ENCODE measurements around the gene FGD2.

The FGD2 gene, protein sequence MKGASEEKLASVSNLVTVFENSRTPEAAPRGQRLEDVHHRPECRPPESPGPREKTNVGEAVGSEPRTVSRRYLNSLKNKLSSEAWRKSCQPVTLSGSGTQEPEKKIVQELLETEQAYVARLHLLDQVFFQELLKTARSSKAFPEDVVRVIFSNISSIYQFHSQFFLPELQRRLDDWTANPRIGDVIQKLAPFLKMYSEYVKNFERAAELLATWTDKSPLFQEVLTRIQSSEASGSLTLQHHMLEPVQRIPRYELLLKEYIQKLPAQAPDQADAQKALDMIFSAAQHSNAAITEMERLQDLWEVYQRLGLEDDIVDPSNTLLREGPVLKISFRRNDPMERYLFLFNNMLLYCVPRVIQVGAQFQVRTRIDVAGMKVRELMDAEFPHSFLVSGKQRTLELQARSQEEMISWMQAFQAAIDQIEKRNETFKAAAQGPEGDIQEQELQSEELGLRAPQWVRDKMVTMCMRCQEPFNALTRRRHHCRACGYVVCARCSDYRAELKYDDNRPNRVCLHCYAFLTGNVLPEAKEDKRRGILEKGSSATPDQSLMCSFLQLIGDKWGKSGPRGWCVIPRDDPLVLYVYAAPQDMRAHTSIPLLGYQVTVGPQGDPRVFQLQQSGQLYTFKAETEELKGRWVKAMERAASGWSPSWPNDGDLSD

DNA sequence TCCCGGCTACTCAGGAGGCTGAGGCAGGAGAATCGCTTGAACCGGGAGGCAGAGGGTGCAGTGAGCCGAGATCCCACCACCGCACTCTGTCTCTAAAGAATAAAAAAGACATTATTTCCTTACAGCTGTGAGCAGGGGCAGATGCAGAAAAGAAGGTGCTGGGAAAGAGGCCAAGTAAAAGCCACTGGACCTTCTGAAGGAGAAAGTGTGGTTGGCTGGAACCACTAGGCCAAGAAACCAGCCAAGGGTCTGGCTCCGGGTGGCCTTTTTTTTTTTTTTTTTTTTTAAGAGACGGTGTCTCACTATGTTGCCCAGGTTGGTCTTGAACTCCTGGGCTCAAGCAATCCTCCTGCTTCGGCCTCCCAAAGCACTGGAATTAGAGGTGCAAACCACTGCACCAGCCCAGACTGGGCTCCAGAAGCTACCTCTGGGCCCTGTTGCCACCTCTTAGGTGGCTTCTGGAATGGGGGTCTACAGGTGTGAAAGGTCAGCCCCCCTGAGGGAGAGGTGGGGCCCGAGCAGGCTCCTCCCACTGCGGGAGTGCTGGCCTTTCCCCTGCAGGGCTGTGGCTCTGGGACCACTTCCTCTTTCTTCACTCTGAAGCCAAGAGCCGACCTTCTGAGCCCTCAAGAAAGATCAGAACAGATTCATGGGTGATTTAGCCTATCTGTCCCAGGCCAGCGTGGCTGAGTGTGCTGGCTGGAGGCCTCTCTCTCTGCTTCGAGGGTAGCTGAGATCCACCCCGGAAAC lies at the start of gene FGD2:
Gene FGD2, plus strand, starts transcription at position 595 of the 750 bp plus-strand sequence. CDS start 163 bp downstream, outside the sequence.
- DNase-seq (ENCODE audit: low read depth in 2 of 2): no peak

- DNase-seq (ENCODE audit: low read depth in 2 of 2): no peak
Observed at GRCh38 chr6:36955671-36956445, 49.6 kb upstream of the FGD2 start.

DNA sequence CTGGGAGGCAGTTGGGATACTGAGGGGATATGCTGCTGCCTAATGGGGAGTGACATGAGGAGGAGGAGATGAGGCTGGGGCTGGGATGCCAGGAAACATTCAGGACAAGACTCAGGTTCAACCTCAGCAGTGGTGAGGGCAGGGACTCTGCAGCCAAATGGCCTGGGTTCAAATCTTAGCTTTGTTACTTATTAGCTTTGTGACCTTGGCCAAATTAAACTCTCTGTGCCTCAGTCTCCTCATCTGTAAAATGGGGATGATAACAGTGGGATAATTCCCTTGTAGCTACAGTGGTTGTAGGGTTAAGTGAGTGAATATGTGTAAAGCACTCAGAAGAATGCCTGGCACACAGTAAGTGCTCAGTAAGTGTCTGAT lies 49.0 kb upstream of the FGD2 start:
- DNase-seq (ENCODE audit: low read depth in 2 of 2): no peak

GRCh38 chr6:36957773-36958271 lies 47.6 kb upstream of the FGD2 start:
- no peak for DNase-seq (ENCODE audit: low read depth in 2 of 2)

DNA sequence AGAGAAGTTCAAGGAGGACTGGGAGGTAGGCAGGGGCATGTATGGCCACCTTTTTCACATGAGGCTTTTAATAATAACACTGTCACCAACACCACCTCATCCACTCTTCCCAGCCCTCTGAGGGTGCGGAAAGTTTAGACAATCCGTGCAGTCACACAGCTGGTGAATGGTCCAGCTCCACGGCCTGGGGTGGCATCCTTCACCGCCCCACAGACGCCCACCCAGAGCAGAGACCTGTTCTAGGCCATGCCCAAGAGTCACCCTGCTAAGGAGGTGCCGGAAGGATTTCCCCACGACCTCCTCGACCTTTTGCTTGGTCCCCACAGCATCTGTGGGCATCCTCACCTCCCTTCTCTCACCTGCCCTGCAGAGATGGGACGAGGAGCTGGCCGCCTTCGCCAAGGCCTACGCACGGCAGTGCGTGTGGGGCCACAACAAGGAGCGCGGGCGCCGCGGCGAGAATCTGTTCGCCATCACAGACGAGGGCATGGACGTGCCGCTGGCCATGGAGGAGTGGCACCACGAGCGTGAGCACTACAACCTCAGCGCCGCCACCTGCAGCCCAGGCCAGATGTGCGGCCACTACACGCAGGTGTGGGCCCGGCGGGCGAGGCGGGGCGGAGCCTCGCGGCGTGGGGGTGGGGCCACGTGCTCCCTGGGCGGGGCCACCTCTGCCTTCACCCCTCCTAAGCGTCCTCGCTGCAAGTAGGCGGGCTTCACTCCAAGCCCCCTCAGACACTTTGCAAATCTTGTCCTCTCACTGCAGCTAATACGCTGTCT lies 46.5 kb upstream of the FGD2 start:
- DNase-seq (ENCODE audit: low read depth in 2 of 2): no peak

- DNase-seq (ENCODE audit: low read depth in 2 of 2): no peak
Observed at GRCh38 chr6:36959555-36960250, 45.8 kb upstream of the FGD2 start.

DNA sequence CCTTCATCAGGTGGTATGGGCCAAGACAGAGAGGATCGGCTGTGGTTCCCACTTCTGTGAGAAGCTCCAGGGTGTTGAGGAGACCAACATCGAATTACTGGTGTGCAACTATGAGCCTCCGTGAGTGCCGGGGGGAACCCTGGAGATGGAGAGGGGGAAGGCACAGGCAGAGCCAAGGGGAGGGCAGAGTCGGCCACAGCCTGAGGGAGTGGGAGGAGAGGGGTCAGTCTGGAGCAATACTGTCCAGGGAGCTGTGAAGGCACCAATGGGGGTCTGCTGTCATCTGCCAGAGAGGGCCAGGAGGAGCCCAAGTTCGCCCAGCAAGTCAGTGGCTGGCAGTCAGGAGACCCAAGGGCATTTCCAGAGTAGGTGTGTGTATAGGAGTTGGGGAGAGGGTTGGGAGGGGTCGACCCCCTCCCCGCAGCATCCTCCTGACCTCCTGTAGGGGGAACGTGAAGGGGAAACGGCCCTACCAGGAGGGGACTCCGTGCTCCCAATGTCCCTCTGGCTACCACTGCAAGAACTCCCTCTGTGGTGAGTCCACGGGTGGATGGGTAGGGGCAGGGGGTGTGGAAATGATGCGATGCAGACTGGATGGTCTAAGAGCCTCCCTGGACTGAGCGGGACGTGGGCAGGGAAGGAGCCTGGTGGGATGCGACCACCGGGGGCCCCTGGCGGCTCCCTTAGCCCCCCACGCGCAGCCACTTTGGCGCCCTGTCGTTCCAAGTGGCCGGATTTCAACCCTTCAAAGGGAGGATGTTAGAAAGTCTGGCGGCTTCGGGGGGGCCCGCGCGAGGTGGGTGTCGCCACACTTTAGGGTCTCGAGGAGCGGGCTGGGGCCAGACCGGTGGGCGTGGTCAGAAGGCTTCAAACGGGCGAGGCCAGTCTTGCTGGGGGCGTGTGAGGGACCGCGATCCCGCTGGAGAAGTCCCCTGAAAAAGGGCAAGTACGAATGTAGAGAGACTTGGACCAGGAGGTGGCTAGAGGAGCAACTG lies 43.7 kb upstream of the FGD2 start:
- DNase-seq (ENCODE audit: low read depth in 2 of 2): no peak

DNA sequence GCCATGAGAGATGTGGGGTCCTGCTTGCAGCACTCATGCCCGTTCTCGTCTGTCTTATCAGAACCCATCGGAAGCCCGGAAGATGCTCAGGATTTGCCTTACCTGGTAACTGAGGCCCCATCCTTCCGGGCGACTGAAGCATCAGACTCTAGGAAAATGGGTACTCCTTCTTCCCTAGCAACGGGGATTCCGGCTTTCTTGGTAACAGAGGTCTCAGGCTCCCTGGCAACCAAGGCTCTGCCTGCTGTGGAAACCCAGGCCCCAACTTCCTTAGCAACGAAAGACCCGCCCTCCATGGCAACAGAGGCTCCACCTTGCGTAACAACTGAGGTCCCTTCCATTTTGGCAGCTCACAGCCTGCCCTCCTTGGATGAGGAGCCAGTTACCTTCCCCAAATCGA lies 42.6 kb upstream of the FGD2 start:
- peak; percentile 53 to 58 for DNase-seq (ENCODE audit: low read depth in 2 of 2)

DNA sequence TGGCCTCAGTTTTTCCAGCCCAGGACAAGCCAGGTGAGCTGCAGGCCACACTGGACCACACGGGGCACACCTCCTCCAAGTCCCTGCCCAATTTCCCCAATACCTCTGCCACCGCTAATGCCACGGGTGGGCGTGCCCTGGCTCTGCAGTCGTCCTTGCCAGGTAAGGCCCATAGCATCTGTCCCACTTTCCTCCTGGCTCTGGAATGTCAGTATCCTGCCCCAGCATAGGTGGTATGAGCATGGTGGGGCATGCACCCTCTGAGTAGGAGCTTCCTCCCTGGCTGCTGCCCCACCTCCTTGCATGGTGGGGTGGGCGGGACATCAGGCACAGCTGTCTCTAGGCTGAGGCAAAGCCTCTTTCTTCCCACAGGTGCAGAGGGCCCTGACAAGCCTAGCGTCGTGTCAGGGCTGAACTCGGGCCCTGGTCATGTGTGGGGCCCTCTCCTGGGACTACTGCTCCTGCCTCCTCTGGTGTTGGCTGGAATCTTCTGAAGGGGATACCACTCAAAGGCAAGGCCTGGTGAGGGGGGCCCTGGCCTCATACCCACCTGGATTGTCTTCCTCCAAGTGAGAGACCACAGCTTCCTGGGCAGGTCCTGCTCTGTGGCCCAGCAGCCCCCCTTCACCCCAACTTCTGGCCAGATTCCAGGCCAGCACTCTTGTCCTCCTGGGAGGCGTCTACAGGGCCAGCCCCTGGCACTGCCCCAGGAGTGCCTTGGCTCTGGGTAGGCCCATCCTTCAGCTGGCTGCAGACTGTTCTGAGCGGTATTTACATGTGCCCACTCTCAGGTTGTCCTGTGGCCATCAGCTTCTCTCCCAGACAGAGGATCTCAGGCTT lies 41.8 kb upstream of the FGD2 start:
- DNase-seq (ENCODE audit: low read depth in 2 of 2): no peak

DNA sequence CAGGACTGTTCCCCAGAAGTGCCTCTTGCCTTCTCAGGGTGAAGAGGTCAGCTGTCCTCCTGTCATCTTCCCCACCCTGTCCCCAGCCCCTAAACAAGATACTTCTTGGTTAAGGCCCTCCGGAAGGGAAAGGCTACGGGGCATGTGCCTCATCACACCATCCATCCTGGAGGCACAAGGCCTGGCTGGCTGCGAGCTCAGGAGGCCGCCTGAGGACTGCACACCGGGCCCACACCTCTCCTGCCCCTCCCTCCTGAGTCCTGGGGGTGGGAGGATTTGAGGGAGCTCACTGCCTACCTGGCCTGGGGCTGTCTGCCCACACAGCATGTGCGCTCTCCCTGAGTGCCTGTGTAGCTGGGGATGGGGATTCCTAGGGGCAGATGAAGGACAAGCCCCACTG lies 41.1 kb upstream of the FGD2 start:
- no peak for DNase-seq (ENCODE audit: low read depth in 2 of 2)

DNA sequence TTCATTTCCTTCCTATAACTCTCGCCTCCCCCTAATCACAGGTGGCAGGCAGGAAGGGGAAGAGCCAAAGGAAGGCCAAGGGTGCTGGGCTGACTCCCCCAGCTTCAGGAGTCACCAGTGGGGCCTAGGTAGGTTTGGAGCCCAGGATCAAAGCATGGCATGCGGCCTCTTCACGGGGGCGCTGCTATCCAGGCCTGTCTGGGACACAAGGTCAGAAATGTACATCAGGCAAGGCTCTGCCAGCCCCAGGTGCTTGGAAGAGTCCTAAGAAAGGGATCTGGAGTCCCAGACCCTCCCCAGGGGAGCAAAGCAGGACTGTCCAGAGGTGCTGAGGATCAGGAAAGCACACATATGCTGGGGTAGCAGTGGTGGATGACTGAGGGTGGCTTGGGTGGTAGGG lies 40.5 kb upstream of the FGD2 start:
- no peak for DNase-seq (ENCODE audit: low read depth in 2 of 2)

GRCh38 chr6:36967301-36967700 lies 38.2 kb upstream of the FGD2 start:
- DNase-seq (ENCODE audit: low read depth in 2 of 2): no peak

DNA sequence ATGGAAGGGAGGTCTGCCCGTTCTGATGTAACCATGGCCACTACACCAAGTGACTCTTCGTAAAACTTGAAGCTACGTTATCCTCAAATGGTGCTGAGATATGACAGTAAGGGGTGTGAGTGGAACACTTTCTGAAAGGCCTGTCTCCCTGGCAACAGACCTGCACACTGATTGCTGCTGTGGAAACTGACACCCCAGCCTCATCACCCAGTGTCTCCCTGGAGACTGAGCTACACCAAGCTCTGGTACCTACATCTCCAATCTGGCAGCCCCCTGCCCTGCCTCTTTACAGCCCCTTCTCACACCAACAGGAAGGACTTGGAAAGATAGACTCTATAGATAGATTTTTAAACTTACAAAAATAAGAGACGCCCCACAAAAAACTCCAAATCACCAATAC lies 37.7 kb upstream of the FGD2 start:
- DNase-seq (ENCODE audit: low read depth in 2 of 2): no peak

GRCh38 chr6:36968266-36968977 lies 37.0 kb upstream of the FGD2 start:
- DNase-seq (ENCODE audit: low read depth in 2 of 2): no peak

DNA sequence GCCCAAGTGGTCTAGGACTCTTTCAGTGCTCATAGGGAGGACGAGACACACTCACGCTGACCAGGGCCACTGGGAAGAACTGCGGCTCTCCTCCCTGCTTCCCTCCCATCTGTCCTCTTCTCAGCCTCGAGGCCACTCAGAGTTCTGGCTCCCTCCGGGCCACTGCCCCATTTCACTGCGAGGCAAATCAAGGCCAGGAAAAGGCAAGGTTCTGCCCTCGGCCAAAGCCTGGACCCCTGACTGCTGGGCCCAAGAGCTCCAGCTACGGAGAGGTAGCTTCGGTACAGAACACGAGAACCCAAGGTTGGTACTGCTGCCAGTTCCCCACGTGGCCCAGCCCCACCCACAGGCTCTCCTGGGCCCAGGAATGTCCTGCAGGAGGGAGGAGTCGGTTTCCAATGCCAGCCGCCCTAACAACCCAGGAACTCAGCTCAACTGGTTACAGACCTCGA lies 36.2 kb upstream of the FGD2 start:
- no peak for DNase-seq (ENCODE audit: low read depth in 2 of 2)

DNA sequence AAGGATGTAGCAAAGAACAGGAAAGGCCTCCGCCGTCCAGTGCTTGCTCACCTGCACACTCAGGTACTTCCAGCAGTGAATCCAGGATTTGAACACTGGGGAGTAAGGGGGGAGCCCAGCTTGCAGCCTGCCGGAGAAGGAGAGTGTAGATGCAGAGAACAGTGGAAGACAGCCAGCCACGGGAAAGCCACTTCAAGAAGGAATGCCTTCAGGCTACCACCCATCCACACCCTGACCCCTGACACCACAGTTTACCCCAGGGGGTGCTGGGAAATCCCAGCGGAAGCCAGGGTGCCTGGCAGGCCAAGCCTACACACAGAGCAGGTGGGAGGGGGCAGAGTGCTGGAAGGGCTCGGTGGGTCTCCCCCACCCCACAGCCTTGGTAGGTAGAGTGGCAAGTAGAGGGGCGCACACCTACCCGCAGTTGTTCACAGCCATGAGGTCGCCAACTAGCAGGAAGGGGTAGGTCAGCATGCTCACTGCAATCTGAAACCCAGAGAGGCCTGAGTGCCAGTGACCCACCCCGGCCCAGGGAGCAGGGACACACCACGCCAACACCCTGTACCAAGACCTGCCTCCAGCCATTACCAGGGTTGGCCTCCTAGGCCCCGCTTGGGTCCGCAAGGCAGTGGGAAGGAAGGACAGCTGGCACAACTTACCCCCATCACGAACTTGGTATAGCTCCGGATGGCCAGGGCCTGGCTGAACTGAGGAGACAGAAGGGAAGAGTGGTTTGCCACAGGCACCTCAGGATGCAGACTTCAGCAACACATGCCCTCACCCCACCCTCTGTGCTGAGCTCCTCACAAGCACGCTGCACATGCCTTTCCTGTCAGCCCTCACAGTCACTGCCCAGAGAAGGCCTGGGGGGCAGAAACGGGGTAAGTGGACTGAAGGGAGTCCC lies 35.2 kb upstream of the FGD2 start:
- no peak for DNase-seq (ENCODE audit: low read depth in 2 of 2)
